Spleen (tissue), 11 donors: Measurements from ENCODE around the gene GNS. TPM values are rescaled to one million over a fixed set of nuclear protein-coding genes. Genes with fewer than 3 reads are reported as not detected.

Experiments
- DNase-seq: peaks from one replicate; pipeline ENCODE4 v3.0.0-alpha.2; 2020
- H3K27ac ChIP-seq, 8 donors: fragments of 200-600 bp; sonication (generic) in 7 of 8; 1 replicate in 4 of 8; 2 replicates in 4 of 8; pipeline versions ENCODE4 v1.5.0 to v1.8.0; 2016 to 2021; ENCODE audit warnings: inconsistent platforms in 4 of 8, mild to moderate bottlenecking in 4 of 8, moderate library complexity in 1 of 8
- H3K27me3 ChIP-seq, 7 donors: fragments of 200-600 bp; sonication (generic) in 6 of 7; replicated peaks in 1 of 7; 1 replicate in 4 of 7; 2 replicates in 3 of 7; pipeline versions ENCODE4 v1.5.0 to v1.8.0; 2016 to 2021; ENCODE audit warnings: inconsistent platforms in 3 of 7, mild to moderate bottlenecking in 1 of 7
- H3K36me3 ChIP-seq, 6 donors: fragments of 200-600 bp; sonication (generic) in 5 of 6; 1 replicate in 4 of 6; 2 replicates in 2 of 6; pipeline versions ENCODE4 v1.5.0 to v1.8.0; 2016 to 2021; ENCODE audit warnings: inconsistent platforms in 2 of 6
- H3K4me1 ChIP-seq, 6 donors: fragments of 200-600 bp; sonication (generic) in 5 of 6; 1 replicate in 3 of 6; 2 replicates in 3 of 6; pipeline versions ENCODE4 v1.5.0 to v1.8.0; 2016 to 2021; ENCODE audit warnings: inconsistent platforms in 3 of 6
- H3K4me3 ChIP-seq, 8 donors: fragments of 200-600 bp; sonication (generic) in 7 of 8; 1 replicate in 4 of 8; 2 replicates in 4 of 8; pipeline versions ENCODE4 v1.5.0 to v1.8.0; 2016 to 2021; ENCODE audit warnings: inconsistent platforms in 4 of 8, mild to moderate bottlenecking in 4 of 8, moderate library complexity in 2 of 8
- H3K9me3 ChIP-seq, 8 donors: fragments of 200-600 bp; sonication (generic) in 7 of 8; 1 replicate in 4 of 8; 2 replicates in 4 of 8; pipeline versions ENCODE4 v1.5.0 to v1.8.0; 2016 to 2021; ENCODE audit warnings: inconsistent platforms in 4 of 8
- POLR2A ChIP-seq, 3 donors: fragments of 450-650 bp; IDR thresholded peaks; one replicate each; pipeline ENCODE4 v1.5.1; 2017; ENCODE audit warnings: antibody characterized with exemption in 3 of 3, mild to moderate bottlenecking in 1 of 3
- POLR2AphosphoS5 ChIP-seq, 3 donors: sonication (generic); formaldehyde crosslinking; IDR thresholded peaks; one replicate each; pipeline ENCODE4 v1.5.1; 2017; ENCODE audit warnings: antibody characterized with exemption in 3 of 3
- WGBS, 5 donors: extraction: QIAGEN DNeasy Blood & Tissue Kit in 3 of 5; methylation state at CpG; one replicate each; pipeline versions ENCODE4 v1.1.5 to v1.1.7; 2013 to 2018; 5-methylcytosine and 5-hydroxymethylcytosine counted together
- intact Hi-C: fragments of 100-400 bp; cut with DNase I; formaldehyde crosslinking; loops from one replicate; pipeline ENCODE4 v1.15.0; 2023; ENCODE audit warnings: low total_unique reads
- polyA plus RNA-seq, 3 donors: library from polyadenylated mRNA; stranded (reverse); fragments of 200-250 nt; gene quantifications; one replicate each; pipeline ENCODE4 v1.2.1, GENCODE V29; 2013
- total RNA-seq, 7 donors: library from RNA; depleted of rRNA in 3 of 7; stranded (reverse); fragments of >200 nt in 3 of 7; fragmentation: NEBNext Ultra II Directional in 4 of 7; extraction: Animal tissue kit (Norgen Biotek cat#: 25700) in 4 of 7; gene quantifications; one replicate each; pipeline versions ENCODE4 v1.1.0 to v1.2.1, GENCODE V29; 2016 to 2021
- TF ChIP-seq, protein P1 (sequence below), 11 experiments: fragments of 200-600 bp in 7 of 11; fragments of 450-650 bp in 4 of 11; sonication (generic) in 4 of 11; IDR thresholded peaks in 8 of 11; conservative IDR thresholded peaks in 3 of 11; 1 replicate in 7 of 11; 2 replicates in 4 of 11; pipeline versions ENCODE4 v1.4.0 to v1.8.0; 2016 to 2021; ENCODE audit warnings: antibody characterized with exemption in 11 of 11, inconsistent platforms in 4 of 11, mild to moderate bottlenecking in 1 of 11
- donor health status: healthy with polysubstance abuse.
- donor health status: DM: no; HTN: no; CAD: no; lungs with moderate emphysema.
- donor health status: DM: no; HTN: no; CAD: no.
- donor health status: Bipolar disorder and iron deficiency.
- donor health status: healthy.
- donor health status: DM: no; HTN: no; CAD: no.
- donor health status: DM: yes; HTN: yes; CAD: no.

The GNS gene
- total and polyA plus RNA-seq, 10 donors: 8.3 to 154 (median 126) TPM

DNA sequence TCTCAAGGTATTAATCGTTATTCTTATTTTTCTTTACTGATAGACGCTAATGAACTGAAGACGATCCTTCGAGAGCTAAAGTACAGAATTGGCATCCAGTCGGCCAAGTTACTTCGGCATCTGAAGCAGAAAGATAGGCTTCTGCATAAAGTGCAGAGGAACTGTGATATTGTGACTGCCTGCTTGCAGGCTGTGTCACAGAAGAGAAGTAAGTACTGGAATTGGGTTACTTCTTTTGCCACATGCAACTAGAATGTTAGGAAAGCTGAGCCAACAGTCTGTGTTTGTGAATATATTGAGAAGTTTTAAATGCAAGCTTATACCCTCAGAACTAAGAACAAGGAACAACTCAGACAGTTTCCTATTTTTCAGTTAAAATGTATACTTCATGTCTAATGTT lies 26.6 kb upstream of the GNS start:
- peaks cover 0 to 44% (median 18%) of the 10 kb centered on the region in 7 donors for H3K27me3 ChIP-seq
- H3K4me1 ChIP-seq: peaks cover 3 to 26% (median 20%) of the 10 kb centered on the region in 6 donors
- WGBS, 5 donors: 91 to 97% (median 95%) methylated on average over 6 of the region's 6 CpGs
- intact Hi-C loops: no loop called here
- H3K4me3 ChIP-seq: no peak overlapping the region
- no peak for DNase-seq
- H3K36me3 ChIP-seq: no peaks in the 10 kb centered on the region
- no peak for TF ChIP-seq POLR2A (IDR thresholded peaks at IDR 0.05)
- TF ChIP-seq, protein P1, sequence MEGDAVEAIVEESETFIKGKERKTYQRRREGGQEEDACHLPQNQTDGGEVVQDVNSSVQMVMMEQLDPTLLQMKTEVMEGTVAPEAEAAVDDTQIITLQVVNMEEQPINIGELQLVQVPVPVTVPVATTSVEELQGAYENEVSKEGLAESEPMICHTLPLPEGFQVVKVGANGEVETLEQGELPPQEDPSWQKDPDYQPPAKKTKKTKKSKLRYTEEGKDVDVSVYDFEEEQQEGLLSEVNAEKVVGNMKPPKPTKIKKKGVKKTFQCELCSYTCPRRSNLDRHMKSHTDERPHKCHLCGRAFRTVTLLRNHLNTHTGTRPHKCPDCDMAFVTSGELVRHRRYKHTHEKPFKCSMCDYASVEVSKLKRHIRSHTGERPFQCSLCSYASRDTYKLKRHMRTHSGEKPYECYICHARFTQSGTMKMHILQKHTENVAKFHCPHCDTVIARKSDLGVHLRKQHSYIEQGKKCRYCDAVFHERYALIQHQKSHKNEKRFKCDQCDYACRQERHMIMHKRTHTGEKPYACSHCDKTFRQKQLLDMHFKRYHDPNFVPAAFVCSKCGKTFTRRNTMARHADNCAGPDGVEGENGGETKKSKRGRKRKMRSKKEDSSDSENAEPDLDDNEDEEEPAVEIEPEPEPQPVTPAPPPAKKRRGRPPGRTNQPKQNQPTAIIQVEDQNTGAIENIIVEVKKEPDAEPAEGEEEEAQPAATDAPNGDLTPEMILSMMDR (IDR thresholded peaks at IDR 0.05 in 8 of 11, conservative IDR thresholded peaks at IDR 0.05 in 3 of 11): no peak
- no peak for TF ChIP-seq POLR2AphosphoS5 (IDR thresholded peaks at IDR 0.05)
- H3K27ac ChIP-seq: peak overlapping the region in 2 of 8 donors; percentile 7 to 21
- H3K9me3 ChIP-seq: no peaks in the 10 kb centered on the region

DNA sequence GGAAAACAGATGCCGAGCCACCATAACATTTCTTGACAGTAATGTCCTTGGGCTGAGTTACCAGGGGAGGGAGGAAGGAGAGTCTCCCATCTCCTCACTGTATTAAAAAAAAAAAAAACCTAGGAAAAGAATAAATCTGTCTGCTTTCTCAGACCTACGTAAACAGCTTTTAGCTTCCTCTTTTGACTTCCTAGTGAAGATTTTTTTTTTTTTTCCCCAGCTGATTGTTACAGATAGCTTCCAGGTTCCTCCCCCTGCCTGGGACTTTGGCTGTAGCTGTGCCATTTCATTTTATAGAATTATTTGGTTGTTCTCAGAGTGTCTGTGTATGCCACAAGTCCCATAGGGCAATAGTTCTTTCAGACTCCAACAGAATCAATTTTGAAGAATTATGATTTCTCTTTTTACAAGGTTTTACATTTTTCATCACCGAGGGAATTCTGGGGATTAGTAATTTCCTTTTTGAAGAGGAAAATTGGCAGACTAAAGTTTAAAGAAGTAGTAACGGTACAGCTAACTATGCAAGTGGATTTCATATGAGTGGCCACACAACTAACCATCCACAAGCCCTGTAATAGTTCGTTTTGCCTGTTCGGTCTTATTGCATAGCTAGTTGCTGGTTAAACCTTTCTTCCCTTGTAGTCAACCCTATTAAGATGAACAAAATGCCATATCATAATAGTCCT lies 23.1 kb upstream of the GNS start:
- DNase-seq: no peak
- Histone ChIP-seq H3K36me3 (no peaks in the 10 kb centered on the region), H3K27me3 (peaks cover 0 to 76% (median 20%) of the 10 kb centered on the region in 7 donors), H3K9me3 (peaks cover 0 to 7% (median 0%) of the 10 kb centered on the region in 8 donors), H3K4me3 (peak overlapping the region in 5 of 8 donors; percentile 55 to 86 (median 70)), H3K27ac (peak overlapping the region in 5 of 8 donors; percentile 48 to 70 (median 60)), H3K4me1 (peaks cover 6 to 37% (median 28%) of the 10 kb centered on the region in 6 donors)
- intact Hi-C loops: no loop called here
- 24 to 35% (median 33%) methylated on average over 6 of the region's 6 CpGs for WGBS, 5 donors
- TF ChIP-seq POLR2A (IDR thresholded peaks at IDR 0.05) (no peak), POLR2AphosphoS5 (IDR thresholded peaks at IDR 0.05) (no peak)
- TF ChIP-seq, protein P1 (IDR thresholded peaks at IDR 0.05 in 8 of 11, conservative IDR thresholded peaks at IDR 0.05 in 3 of 11): no peak

DNA sequence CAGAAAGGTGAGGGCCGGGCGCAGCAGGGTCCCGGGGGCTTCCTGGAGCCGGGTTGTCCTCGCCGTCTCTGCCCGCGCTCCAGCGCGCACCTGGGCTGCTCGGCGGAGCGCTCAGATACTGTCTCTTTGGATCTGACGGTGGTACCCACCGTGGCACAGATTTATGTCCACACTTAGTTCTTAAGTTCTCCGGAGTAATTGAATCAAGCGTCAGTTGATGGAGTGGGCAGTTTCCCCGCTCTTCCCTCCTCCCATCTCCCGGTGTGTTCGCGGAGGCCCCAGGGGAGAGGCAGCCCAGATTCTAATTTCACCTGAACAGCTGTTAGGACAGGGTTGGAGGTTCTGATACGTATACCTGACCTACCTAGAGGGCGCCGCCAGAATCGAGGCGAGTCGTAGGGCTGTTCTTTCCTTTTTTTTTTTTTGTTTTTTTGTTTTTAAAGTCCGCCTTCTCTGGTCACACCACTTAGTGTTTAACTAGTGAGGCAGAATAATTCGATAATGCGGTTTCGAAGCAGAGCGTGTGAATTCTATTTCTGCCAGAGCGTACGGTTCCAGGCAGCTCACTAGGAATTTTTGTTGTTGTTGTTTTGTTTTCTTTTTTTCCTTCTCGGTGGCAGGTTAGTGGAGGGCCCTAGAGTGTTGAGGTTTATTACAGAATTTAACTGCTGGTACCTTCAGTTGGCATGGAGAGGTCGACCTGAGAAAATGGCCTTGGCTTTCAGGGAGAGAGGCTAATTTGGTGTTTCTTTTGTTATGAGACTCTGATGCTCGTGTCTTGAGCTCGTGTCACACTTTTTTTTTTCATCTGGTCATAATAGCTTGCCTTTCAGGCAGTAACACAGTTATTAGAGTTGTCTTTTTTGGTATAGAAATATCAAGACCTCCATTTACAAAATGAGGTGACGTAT lies 22.3 kb upstream of the GNS start:
- Histone ChIP-seq H3K27ac (peak overlapping the region in 7 of 8 donors; percentile 11 to 70 (median 53)), H3K36me3 (no peaks in the 10 kb centered on the region), H3K4me3 (peak overlapping the region; percentile 36 to 86 (median 64)), H3K4me1 (peaks cover 6 to 37% (median 28%) of the 10 kb centered on the region in 6 donors), H3K27me3 (peaks cover 0 to 83% (median 20%) of the 10 kb centered on the region in 7 donors), H3K9me3 (peaks cover 0 to 15% (median 4%) of the 10 kb centered on the region in 8 donors)
- intact Hi-C loops: no loop called here
- WGBS, 5 donors: 3 to 9% (median 5%) methylated on average over 38 to 39 of the region's 39 CpGs
- peak; percentile 77 for DNase-seq
- TF ChIP-seq POLR2AphosphoS5 (IDR thresholded peaks at IDR 0.05) (no peak), POLR2A (IDR thresholded peaks at IDR 0.05) (no peak)
- TF ChIP-seq, protein P1 (IDR thresholded peaks at IDR 0.05 in 8 of 11, conservative IDR thresholded peaks at IDR 0.05 in 3 of 11): no peak
